GM10847 (cell line): ENCODE results near the gene ATG4A.

ENCODE experiments used
- POLR2A ChIP-seq: IDR thresholded peaks from 2 replicates; pipeline ENCODE4 v1.6.1; 2011; ENCODE audit not compliant: insufficient read length; ENCODE audit errors: extremely low read depth

The ATG4A gene

DNA sequence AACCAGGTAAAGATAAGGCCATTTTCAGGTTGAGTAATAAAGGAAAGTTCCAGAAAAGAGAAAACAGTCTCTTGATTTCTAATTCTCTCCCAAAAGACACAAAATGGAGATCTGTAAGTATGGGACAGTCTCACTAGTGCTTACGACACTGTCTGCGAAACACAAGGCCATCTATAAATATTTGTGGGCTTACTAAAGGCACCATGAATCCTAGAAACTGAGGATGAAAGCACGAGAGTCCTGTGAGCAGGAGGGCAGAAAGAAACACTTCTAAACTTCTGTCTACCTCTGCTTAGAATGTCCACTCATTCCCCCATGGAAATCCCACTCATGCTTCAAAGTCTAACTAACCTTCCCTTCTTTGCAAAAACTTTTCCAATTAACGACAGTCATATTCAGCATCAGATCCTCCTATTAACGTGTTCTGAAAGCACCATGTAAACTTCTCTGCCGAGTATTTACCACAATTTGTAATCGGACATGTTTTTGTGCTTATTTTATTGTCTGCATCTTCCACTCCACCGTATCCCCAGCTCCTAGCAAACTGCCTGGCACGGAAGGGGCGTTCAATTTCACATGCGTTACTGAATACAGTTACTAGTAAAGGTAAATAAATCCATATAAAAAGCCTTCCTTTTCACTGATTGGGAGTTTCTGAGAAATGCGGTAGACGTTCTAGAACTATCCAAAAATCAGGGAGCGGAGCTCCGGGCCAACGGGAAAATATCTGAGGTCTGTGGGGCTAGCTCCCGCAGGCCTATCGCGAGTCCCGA, 901 bp upstream of the ATG4A start:
- TF ChIP-seq POLR2A: no peak

DNA sequence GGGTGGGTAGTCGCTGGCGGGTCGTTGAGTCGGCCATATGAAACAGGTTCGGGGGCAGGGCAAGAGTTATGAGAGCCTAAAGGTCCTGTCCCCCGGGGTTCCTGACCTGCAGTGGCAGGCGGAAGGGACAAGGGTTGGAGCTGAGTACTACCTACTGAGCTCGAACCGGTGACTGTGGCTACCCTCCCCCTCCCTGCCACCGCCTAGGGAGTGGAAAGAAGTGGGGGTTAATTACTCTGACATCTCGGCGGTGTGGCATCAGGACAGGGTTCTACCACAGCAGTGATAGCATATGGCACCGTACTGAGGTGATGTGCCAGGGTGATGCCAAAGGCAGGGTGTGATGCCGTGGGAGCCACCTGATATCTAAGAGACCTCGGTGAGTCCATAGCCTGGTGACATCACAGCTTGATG, 307 bp downstream of the ATG4A start:
- no peak for TF ChIP-seq POLR2A

DNA sequence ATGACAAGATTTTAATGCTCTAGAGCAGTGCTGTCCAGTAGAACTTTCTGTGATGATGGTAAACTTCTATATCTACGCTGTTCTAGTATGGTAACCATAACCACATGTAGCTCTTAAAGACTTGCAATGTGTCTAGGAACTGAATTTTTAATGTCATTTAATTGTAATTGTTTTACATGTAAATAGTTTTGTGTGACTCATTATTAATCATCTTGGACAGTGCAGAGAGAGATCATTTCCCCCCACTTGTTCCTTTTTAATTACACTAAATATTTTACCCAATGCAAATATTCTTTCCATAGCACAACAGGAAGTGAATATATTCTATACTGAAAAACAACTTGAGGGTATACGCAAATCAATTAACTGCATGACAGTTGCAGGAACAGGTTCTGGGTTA, 5.8 kb downstream of the ATG4A start:
- TF ChIP-seq POLR2A: no peak

DNA sequence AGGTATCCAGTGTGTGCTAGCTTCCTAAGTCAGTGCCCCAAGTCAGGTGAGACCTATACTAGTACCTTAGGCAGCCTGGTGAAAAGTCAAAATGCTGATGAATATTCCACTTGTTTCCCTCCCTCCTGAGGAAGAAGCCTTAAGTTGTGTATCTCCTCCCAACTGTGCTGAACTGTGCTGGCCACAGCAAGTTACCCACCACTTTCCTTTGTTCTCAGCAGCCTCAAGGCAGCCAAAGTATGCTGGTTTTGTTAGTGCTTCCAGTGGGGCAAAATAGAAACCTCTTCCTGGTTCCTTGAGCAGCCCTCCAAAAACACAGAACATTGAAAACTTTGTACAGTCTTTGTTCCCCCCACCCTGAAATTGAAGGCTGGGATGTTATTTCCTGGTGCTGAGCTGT, 13.9 kb downstream of the ATG4A start:
- TF ChIP-seq POLR2A: no peak

DNA sequence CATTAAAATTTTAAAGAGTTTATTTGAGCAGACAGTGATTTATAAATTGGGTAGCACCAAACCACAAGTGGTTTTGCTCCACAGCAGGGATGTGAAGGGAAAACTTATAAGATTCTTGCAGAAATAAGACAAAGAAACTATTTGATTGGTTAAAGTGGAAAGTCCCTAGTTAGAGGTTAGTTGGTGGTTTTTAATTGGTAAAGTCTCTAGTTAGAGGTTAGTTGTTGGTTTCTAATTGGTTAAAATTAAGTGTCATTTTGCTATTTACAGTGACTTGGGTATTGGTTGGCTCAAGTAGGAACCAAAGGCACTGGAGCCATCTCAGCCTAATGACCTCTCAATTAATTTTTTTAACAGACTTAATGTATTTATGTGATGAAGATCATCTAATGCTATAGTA, 23.0 kb downstream of the ATG4A start:
- no peak for TF ChIP-seq POLR2A

DNA sequence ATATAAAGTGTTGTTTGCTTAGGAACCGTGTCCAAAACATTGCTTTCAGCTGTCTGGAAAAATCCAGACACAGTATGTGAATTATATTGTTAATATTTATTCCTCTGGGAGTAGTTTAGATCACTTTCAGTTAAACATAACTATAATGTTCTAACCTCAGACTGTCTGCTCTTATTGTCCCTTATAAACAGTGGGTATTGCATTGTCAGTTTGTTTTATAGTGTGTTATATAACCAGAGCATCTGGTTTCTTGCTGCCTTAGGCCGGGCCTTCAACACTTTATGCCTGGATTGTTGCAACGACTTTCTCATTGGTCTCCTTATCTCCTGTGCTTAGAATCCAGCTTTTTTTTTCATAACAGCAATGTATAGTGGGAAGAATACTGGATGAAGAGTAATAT, 26.4 kb downstream of the ATG4A start:
- no peak for TF ChIP-seq POLR2A

DNA sequence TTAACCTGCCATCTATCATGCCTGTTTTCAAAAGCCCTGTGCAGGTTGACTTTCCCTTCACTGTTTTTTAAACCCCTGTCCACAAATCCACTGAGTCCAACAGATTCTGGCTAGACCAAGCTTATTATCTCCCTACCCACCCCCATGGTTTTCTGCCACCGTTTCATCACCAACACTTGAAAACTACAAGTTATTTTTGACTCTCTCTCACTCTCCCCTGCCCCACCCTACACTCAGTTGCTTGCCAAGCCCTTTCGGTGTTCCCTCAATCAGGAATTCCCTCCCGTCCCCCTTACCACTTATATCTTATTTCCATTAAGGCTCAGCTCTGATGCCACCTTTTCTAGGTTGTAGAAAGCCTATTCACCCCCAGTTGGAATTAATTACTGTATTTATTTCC, 29.7 kb downstream of the ATG4A start:
- no peak for TF ChIP-seq POLR2A

DNA sequence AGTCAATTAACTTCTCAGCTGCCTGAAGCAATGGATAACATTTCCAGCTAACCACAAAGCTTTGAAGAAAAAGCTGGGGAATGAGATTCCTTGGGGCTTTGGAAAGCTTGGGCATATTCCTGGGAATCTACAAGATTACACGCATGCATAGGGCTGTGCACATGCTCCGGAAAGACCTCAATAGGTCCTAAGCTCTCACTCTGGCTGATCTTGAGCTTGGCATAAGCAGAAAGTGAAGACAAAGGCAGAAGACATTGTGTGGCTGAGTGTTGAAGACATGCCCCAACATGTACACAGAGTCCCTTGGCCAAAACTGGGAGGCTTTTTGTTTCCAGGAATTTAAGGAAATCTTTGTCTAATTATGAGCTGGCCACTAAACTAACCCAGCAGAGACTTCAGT, 31.2 kb downstream of the ATG4A start:
- TF ChIP-seq POLR2A: no peak

DNA sequence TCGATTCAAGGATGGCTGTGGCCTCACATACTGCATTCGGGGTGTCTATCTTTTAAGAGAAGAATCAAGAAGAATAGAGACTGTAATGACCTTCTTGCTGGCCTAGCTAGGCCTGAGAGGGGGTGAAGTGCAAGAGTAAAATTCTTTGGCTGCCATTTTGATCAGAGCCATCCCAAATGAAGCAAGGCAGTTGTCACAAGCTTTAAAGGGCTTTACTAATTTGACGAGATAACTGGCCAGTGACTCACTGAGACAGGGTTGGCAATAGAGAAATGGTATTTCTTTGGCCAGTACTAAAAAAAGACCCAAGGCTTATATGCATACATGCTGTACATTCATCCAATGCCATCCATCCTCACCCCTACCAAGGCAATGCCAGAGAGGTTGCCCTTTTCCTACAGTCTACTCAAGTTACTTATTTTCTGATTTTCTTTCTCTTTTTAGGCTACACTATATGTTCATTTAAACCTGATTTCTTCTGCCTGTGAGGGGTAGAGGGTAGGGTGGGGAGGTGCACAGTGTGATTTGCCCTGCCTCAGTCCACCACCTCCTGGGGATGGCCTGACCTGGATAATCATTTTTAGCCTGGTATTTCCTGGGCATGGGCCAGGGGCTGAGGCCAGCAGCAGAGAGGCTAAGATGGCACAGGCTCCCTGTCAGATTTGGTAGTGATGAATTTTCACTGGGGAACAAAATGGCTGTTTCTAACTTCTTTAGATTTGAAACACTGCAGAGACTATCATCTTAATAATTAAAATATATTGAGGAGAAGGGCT, 32.2 kb downstream of the ATG4A start:
- no peak for TF ChIP-seq POLR2A

DNA sequence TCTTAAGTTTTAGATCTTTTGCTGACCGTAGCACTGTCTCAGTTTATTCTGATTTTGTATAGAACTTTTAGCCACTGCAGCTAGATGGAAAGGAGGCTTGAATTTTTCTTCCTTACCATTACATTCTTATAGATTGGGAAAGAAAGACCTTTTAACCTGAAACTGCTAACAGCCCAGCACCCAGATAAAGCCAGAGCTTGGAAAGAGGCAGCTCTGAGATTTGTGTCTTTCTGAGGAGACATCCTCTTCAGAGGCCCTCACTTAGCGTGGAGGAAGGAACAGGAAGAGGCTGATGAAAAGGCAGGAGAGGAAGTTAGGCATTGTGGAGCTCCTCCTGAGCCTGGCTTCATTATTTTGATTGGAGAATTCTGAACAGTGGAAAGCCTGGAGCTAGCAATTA, 35.1 kb downstream of the ATG4A start:
- no peak for TF ChIP-seq POLR2A

DNA sequence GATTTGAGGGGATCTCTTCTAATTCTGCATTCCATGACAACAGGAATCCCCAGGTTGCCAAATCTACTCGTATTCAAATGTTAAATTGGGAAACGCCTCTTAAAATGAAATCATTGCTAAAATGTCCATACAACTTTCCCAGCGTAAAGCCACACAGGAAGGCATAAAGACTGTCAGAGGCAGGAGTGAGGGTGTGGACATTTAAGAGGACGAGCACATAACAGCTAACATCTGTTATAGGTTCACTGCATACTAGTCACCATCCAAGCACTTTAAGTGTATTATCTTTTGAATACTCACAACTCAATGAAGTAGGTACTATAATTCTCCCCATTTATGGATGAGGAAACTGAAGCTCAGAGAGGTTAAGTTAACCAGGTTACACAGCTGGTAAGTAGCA, 35.6 kb downstream of the ATG4A start:
- no peak for TF ChIP-seq POLR2A

DNA sequence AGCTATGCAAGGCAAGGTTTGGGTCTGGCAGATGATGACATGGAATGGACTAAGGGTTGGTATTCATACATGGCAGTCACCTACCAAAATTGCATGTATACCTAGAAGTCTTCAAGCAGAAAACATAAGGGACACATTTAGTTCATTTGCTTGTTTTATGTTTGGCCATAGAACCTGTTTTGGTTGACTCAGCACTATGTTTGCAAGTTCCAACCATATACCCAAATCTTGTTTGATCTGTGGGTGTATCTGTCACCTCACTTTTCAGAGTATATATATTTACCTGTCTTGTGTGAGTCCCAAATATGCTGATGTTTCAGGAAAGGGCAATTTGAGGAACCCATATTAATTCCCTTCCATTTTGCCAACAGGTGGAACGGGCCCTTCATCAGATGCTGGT, 39.3 kb downstream of the ATG4A start:
- TF ChIP-seq POLR2A: no peak

DNA sequence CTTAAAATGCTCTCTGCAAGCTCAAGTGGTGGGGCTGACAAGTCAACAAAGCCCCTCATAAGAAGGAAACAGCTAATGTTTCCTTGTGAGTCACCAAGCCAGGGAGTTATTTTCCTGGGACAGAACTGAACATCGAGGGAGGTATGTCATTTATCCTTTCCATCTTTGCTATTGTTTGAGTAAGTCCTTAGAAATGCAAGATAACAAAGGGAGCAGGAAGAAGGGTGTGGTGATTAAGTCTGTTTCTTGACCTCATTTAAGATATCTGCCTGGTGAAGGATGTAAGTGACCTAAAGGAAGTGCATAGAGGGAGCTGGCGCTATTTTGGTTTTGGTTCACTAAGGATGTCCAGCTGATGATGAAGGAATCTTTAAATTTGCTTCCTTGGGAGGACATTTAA, 39.9 kb downstream of the ATG4A start:
- no peak for TF ChIP-seq POLR2A

DNA sequence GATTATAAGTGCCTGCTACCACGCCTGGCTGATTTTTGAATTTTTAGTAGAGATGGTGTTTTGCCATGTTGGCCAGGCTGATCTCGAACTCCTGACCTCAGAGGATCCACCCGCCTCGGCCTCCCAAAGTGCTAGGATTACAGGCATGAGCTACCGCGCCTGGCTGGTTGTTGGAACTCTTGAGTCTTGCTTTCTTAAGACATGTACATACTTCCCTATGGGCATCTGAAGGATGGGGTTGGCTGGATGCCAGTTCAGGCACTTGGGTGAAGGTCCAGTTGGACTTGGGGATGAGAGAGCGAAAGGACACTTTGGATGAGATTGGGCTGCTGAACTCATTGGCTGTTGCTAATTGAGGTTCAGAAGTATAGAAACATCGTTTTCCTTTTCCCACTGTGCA, 40.5 kb downstream of the ATG4A start:
- TF ChIP-seq POLR2A: no peak

DNA sequence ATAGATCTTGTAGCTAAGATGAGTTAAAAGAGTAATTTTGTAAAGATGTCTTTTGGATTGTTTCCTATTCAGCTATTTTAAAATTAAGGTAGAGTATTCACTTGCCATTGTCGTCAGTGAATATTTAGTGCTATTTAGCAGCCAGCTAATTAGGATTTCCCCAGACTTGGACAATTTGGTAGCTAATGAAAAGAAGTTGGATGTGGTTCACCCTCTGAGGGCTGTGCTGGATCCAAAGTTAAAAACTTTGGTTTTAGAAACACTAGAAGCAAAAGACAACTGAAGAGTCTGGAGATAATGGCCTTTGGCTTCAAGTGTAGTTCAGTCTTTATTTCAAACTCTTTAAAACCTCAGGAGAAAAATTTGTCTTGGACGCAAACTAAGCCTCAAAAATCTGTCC, 41.3 kb downstream of the ATG4A start:
- no peak for TF ChIP-seq POLR2A

DNA sequence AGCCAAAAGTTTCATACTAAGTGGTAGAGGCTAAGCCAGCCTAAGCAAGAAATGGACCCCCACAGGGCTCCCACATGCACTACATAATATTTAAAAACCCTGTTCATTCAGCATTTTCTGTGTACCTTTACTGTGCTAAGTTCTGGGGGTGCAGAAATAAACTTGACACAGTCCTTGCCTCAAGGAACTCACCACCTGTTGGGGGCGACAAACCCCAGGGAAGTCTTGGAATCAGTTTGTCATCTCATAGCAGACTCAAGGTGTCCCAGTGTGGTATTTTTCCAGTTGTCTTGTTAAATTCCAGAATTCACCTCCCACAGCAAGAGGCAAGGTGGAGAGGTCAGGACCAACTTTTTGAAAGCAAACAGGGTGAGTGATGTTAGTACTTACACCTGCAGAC, 43.1 kb downstream of the ATG4A start:
- TF ChIP-seq POLR2A: no peak

DNA sequence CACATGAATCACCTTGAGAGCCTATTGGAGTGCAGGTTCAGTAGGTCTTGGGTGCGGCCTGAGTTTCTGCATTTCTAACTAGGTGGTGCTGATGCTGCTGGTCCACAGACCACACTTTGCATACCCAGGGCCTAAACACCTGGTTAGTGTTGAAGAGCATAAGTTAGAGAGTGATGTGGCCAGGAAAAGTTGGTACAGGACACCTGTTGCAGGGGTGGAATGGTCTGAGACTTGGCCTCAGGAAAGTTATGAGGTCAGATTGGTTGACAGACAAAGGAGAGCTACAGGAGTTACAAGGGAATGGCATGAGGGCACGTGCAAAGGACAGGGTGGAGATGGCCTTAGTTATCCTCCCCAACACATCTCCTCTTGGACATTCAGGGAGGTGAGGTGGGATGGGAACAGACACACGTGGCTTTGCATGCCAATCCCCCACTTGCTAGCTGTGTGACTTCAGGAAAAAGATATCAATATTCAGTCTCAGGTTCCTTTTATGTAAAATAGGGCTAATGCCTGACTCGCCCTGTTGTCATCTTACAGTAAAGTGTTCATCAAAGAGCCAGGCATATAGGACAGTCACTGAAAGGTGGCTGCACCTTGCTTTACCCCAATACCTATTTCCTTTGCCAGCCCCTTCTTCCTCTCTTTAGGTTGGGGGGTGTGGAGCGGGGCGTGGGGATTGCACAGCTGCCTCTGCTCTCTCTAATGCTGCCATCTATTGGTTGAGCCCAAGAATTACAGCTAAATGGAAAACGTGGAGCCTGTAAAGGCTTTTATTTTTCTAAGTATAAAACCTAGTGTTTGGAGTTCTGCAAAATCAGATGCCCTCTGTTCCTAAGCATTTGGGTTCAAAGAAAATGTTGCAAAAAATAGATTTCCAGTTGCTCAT, 47.5 kb downstream of the ATG4A start:
- no peak for TF ChIP-seq POLR2A
